Heart left ventricle (tissue), 13 donors: ENCODE measurements around the gene CACNA2D1.

Experiments
- POLR2A ChIP-seq, 2 donors: fragments of 450-650 bp; IDR thresholded peaks; one replicate each; pipeline ENCODE4 v1.6.1; 2017; ENCODE audit warnings: antibody characterized with exemption in 2 of 2, mild to moderate bottlenecking in 2 of 2, moderate library complexity in 2 of 2
- TF ChIP-seq, protein P1 (sequence below), 12 donors: fragments of 200-600 bp; sonication (generic) in 4 of 12; IDR thresholded peaks; one replicate each; pipeline versions ENCODE4 v1.5.0 to v1.8.0; 2018 to 2022; ENCODE audit warnings: antibody characterized with exemption in 12 of 12, mild to moderate bottlenecking in 5 of 12
- donor health status: ischemic (EF 13 %, LVEDD 7.1; RV severe dilation, severe dysfunction).
- donor health status: DM: no; HTN: yes; CAD: no.
- donor health status: DM: no; HTN: no; CAD: no.
- donor health status: ischemic (EF 25% LVEDD 6.9; RV normal size, moderate dysfunction).
- donor health status: ischemic (EF 25% LVEDD 5.7; RV mildly dilated, moderate dysfunction).
- donor health status: ischemic (EF 35%, LVEDD 5.7; RV mildly dilated, moderate dysfunction).
- donor health status: nonischemic (EF 11% LVEDD 7.7; RV severe dilation, severe dysfunction).
- donor health status: DM: yes; HTN: yes; CAD: no.
- donor health status: PGD.
- donor health status: ischemic (EF 29% LVEDD 5.4; RV normal size, mild dysfunction).
- donor health status: nonischemic (EF 23%, LVEDD 6.1; RV moderate dilation, normal function).

DNA sequence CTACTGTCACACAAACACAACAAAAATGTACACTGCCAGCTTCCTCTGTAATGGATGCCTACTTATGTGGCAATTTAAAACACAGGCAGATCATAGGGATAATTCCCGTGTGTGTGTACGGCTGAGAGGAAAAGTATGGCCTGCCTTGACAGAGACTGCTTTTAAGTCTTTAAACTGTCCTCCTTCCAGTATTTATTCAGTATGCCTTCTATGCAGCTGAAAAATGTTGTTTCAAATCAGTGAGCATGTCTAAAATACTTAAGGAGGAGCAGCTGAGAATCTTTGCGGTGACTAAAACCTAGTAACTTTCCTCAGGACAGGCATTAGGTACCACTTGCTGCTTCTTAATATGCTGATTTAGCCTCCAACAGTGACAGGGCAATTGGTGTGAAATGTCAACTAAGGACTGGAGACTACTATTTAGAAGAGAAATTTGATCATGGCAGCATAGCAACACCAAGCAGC, 126.3 kb downstream of the CACNA2D1 start:
- TF ChIP-seq, protein P1, sequence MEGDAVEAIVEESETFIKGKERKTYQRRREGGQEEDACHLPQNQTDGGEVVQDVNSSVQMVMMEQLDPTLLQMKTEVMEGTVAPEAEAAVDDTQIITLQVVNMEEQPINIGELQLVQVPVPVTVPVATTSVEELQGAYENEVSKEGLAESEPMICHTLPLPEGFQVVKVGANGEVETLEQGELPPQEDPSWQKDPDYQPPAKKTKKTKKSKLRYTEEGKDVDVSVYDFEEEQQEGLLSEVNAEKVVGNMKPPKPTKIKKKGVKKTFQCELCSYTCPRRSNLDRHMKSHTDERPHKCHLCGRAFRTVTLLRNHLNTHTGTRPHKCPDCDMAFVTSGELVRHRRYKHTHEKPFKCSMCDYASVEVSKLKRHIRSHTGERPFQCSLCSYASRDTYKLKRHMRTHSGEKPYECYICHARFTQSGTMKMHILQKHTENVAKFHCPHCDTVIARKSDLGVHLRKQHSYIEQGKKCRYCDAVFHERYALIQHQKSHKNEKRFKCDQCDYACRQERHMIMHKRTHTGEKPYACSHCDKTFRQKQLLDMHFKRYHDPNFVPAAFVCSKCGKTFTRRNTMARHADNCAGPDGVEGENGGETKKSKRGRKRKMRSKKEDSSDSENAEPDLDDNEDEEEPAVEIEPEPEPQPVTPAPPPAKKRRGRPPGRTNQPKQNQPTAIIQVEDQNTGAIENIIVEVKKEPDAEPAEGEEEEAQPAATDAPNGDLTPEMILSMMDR (IDR thresholded peaks at IDR 0.05) = no peak
- no peak for TF ChIP-seq POLR2A (IDR thresholded peaks at IDR 0.05)
